ENCODE measurements around the gene APBB1IP. TPM values are rescaled to one million over a fixed set of nuclear protein-coding genes. Genes with fewer than 3 reads are reported as not detected.

Gene APBB1IP
- total RNA-seq: not detected in 2 replicates

GRCh38 chr10:26437637-26438461, at the start of gene APBB1IP:
Gene APBB1IP, plus strand, starts transcription at chr10:26438341. Its CDS starts 53,986 bp downstream, at chr10:26492327.

Other genes starting within 250 kb of the APBB1IP start
- gene GAD2, start 221.6 kb upstream of the APBB1IP start, total RNA-seq: not detected in 2 replicates

All from myometrial cell (primary cell).